Measurements from ENCODE around the gene RANGAP1.

RANGAP1 gene

GRCh38 chr22:41332217-41332939, 46.4 kb upstream of the RANGAP1 start:
- H3K9ac ChIP-seq, result no peak overlapping the region
- no peaks in the 10 kb centered on the region for H3K9me3 ChIP-seq (ENCODE audit: control insufficient read depth, low read length)
- H3K4me3 ChIP-seq (ENCODE audit: low read depth, low read length), result no peak overlapping the region
- H3K4me2 ChIP-seq (ENCODE audit: low read length), result no peak overlapping the region
- no peaks in the 10 kb centered on the region for H3K27me3 ChIP-seq (ENCODE audit: control insufficient read depth, insufficient read depth, low read length)
- no peaks in the 10 kb centered on the region for H3K79me2 ChIP-seq
- no peaks in the 10 kb centered on the region for H3K36me3 ChIP-seq (ENCODE audit: control insufficient read depth, insufficient read depth, low read length)
- no peak overlapping the region for H3K27ac ChIP-seq
- TF ChIP-seq, protein P1, sequence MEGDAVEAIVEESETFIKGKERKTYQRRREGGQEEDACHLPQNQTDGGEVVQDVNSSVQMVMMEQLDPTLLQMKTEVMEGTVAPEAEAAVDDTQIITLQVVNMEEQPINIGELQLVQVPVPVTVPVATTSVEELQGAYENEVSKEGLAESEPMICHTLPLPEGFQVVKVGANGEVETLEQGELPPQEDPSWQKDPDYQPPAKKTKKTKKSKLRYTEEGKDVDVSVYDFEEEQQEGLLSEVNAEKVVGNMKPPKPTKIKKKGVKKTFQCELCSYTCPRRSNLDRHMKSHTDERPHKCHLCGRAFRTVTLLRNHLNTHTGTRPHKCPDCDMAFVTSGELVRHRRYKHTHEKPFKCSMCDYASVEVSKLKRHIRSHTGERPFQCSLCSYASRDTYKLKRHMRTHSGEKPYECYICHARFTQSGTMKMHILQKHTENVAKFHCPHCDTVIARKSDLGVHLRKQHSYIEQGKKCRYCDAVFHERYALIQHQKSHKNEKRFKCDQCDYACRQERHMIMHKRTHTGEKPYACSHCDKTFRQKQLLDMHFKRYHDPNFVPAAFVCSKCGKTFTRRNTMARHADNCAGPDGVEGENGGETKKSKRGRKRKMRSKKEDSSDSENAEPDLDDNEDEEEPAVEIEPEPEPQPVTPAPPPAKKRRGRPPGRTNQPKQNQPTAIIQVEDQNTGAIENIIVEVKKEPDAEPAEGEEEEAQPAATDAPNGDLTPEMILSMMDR (IDR thresholded peaks at IDR 0.05), result no peak
- no peaks in the 10 kb centered on the region for H3K4me1 ChIP-seq
- H2AFZ ChIP-seq, result no peak overlapping the region

DNA sequence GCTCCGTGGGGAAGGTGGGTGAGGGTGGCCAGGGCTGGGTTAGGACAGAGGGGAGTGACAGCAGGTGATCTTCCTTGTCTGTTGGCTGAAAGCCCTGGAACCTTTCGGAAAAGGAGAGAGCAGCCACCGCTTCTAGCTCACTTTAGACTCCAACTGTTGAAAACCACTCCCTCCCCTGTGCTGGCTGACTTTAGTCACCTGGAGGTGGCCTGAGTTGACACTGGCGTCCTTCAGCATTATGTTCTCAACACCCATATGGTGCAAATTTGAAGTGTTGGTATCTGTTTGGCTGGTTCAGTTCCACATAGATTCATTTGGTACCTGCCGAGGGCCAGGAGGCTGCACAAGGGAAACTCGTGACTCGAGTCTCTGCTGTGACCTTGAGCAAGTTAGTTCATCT, 44.2 kb upstream of the RANGAP1 start:
- Histone ChIP-seq H3K4me2 (ENCODE audit: low read length) (no peak overlapping the region), H3K27ac (no peak overlapping the region), H3K9ac (no peak overlapping the region), H3K4me1 (no peaks in the 10 kb centered on the region), H3K79me2 (no peaks in the 10 kb centered on the region), H3K9me3 (ENCODE audit: control insufficient read depth, low read length) (no peaks in the 10 kb centered on the region), H3K27me3 (ENCODE audit: control insufficient read depth, insufficient read depth, low read length) (no peaks in the 10 kb centered on the region), H2AFZ (no peak overlapping the region), H3K4me3 (ENCODE audit: low read depth, low read length) (no peak overlapping the region), H3K36me3 (ENCODE audit: control insufficient read depth, insufficient read depth, low read length) (no peaks in the 10 kb centered on the region)
- TF ChIP-seq, protein P1 (IDR thresholded peaks at IDR 0.05), result no peak

- Histone ChIP-seq H3K4me2 (ENCODE audit: low read length) (no peak overlapping the region), H3K4me3 (ENCODE audit: low read depth, low read length) (no peak overlapping the region), H3K9me3 (ENCODE audit: control insufficient read depth, low read length) (no peaks in the 10 kb centered on the region), H3K79me2 (no peaks in the 10 kb centered on the region), H3K36me3 (ENCODE audit: control insufficient read depth, insufficient read depth, low read length) (no peaks in the 10 kb centered on the region), H3K27ac (no peak overlapping the region), H3K9ac (no peak overlapping the region), H3K4me1 (no peaks in the 10 kb centered on the region), H3K27me3 (ENCODE audit: control insufficient read depth, insufficient read depth, low read length) (no peaks in the 10 kb centered on the region), H2AFZ (no peak overlapping the region)
- TF ChIP-seq, protein P1 (IDR thresholded peaks at IDR 0.05), result no peak
These were observed 41.1 kb upstream of the RANGAP1 start for GRCh38 chr22:41327124-41327523.

DNA sequence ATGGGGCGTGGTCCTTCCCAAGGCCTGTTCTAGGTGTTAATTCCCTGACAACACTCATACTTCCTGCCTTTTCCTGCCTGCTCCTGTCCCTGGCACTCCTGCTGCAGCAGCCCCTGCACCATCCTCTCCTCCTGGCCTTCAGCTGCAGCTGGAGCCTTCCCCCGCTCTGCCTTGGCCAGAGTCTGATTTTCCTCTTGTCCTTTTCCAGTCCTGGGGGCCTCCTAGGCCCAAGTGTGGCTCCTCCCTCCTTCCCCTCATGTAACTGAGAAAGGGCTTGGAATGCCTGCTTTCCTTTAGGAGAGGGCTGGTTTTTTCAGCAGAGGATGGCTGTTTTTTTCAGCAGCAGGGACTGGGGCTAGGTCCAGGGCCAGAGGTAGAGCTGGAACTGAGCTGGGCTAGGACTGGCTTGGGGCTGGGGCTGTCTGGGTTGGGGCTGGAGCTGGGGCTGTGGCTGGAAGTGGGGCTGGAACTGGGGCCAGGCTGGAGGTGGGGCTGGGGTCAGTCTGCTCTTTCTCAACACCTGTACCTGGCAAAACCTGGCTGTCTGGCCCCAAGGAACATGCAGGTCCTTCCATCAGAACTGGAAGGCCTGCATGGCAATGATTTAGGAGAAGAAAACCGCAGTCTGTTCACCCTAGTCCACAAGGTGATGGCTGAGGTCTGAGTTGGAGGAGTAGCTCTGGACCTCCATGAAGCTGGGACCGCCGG, 39.0 kb upstream of the RANGAP1 start:
- no peaks in the 10 kb centered on the region for H3K79me2 ChIP-seq
- H2AFZ ChIP-seq, result no peak overlapping the region
- H3K9me3 ChIP-seq (ENCODE audit: control insufficient read depth, low read length), result no peaks in the 10 kb centered on the region
- no peak overlapping the region for H3K4me2 ChIP-seq (ENCODE audit: low read length)
- no peak overlapping the region for H3K27ac ChIP-seq
- H3K27me3 ChIP-seq (ENCODE audit: control insufficient read depth, insufficient read depth, low read length), result no peaks in the 10 kb centered on the region
- no peaks in the 10 kb centered on the region for H3K36me3 ChIP-seq (ENCODE audit: control insufficient read depth, insufficient read depth, low read length)
- TF ChIP-seq, protein P1 (IDR thresholded peaks at IDR 0.05), result no peak
- H3K4me3 ChIP-seq (ENCODE audit: low read depth, low read length), result no peak overlapping the region
- H3K9ac ChIP-seq, result no peak overlapping the region
- no peaks in the 10 kb centered on the region for H3K4me1 ChIP-seq
